G401.6 (cell line): ENCODE results near the gene PKHD1.

Experiments
- FAIRE-seq: peaks from 2 replicates; lab custom pipeline; 2012; peaks lifted over from hg19 to GRCh38; lab: Jason Lieb, UNC

The PKHD1 gene

GRCh38 chr6:52106994-52107393 lies 19.6 kb upstream of the PKHD1 start:
- no peak for FAIRE-seq

- FAIRE-seq = no peak
Measured at GRCh38 chr6:52104979-52105378, 17.6 kb upstream of the PKHD1 start.

- no peak for FAIRE-seq
Measured at GRCh38 chr6:52103623-52104022, 16.2 kb upstream of the PKHD1 start.

GRCh38 chr6:52102405-52102804 lies 15.0 kb upstream of the PKHD1 start:
- FAIRE-seq = no peak

GRCh38 chr6:52098721-52099120 lies 11.3 kb upstream of the PKHD1 start:
- no peak for FAIRE-seq

GRCh38 chr6:52089758-52090348 lies 2.4 kb upstream of the PKHD1 start:
- FAIRE-seq = no peak

GRCh38 chr6:52086741-52087140 lies 672 bp downstream of the PKHD1 start:
- no peak for FAIRE-seq

- FAIRE-seq = no peak
Measured at GRCh38 chr6:52081237-52081636, 6.2 kb downstream of the PKHD1 start.

- no peak for FAIRE-seq
Measured at GRCh38 chr6:52077961-52078625, 9.3 kb downstream of the PKHD1 start.

- FAIRE-seq = no peak
Measured at GRCh38 chr6:52077180-52077884, 10.1 kb downstream of the PKHD1 start.

GRCh38 chr6:52076791-52077179 lies 10.6 kb downstream of the PKHD1 start:
- no peak for FAIRE-seq

- no peak for FAIRE-seq
Measured at GRCh38 chr6:52074716-52075115, 12.7 kb downstream of the PKHD1 start.

GRCh38 chr6:52074155-52074554 lies 13.3 kb downstream of the PKHD1 start:
- FAIRE-seq = no peak

GRCh38 chr6:52065621-52066020 lies 21.8 kb downstream of the PKHD1 start:
- no peak for FAIRE-seq

- FAIRE-seq = no peak
Measured at GRCh38 chr6:52063584-52064344, 23.6 kb downstream of the PKHD1 start.

GRCh38 chr6:52061481-52061880 lies 25.9 kb downstream of the PKHD1 start:
- FAIRE-seq = no peak

GRCh38 chr6:52059821-52060220 lies 27.6 kb downstream of the PKHD1 start:
- no peak for FAIRE-seq

- FAIRE-seq = no peak
Measured at GRCh38 chr6:52055451-52055850, 32.0 kb downstream of the PKHD1 start.

- FAIRE-seq = no peak
Measured at GRCh38 chr6:52053038-52053695, 34.2 kb downstream of the PKHD1 start.

GRCh38 chr6:52050051-52050405 lies 37.4 kb downstream of the PKHD1 start:
- no peak for FAIRE-seq

- FAIRE-seq = peak; percentile 75
Measured at GRCh38 chr6:52049252-52050050, 38.0 kb downstream of the PKHD1 start.

- FAIRE-seq = no peak
Measured at GRCh38 chr6:52046456-52046855, 41.0 kb downstream of the PKHD1 start.
